ENCODE measurements around the gene INPP5D. TPM values are rescaled to one million over a fixed set of nuclear protein-coding genes. Genes with fewer than 3 reads are reported as not detected.

INPP5D gene
- total and polyA plus RNA-seq, 2 of the 13 experiments (the other 11 are each of a cell fraction or from before 2014, with no cell fraction given) = 16.7 to 18.0 TPM

DNA sequence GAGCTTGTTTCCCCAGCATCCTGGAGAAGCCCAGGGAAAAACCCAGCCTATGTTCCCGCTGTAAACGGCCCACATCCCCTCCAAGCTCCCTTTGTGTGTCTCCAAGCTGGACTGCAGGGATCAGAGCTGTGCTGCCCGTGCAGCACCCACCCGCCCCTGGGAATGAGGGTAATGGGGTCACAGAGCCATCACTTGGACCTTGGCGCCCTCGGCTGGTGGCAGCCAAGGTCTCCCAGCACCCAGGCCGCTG, 670 bp upstream of the INPP5D start (continued):
- TF ChIP-seq ZNF280D (CRISPR knock-in tag; IDR thresholded peaks at IDR 0.05) (no peak), TEAD2 (CRISPR knock-in tag; IDR thresholded peaks at IDR 0.05) (no peak), ZNF615 (CRISPR knock-in tag; IDR thresholded peaks at IDR 0.05; ENCODE audit: borderline replicate concordance) (no peak), ESRRA (CRISPR knock-in tag; IDR thresholded peaks at IDR 0.05; ENCODE audit: low read depth) (no peak; the same call in none of the 2 replicates), IRX3 (CRISPR knock-in tag; IDR thresholded peaks at IDR 0.05; ENCODE audit: borderline replicate concordance, low read depth) (no peak), HDAC2 (CRISPR knock-in tag; IDR thresholded peaks at IDR 0.05) (no peak; the same call in 1 of the 2 replicates), KLF9 (CRISPR knock-in tag; IDR thresholded peaks at IDR 0.05; ENCODE audit: low read depth) (no peak), ZNF343 (CRISPR knock-in tag; IDR thresholded peaks at IDR 0.05) (no peak), ARNT (IDR thresholded peaks at IDR 0.05) (no peak), DMTF1 (CRISPR knock-in tag; IDR thresholded peaks at IDR 0.05) (no peak), NR2C2 (CRISPR knock-in tag; IDR thresholded peaks at IDR 0.05; ENCODE audit: borderline replicate concordance) (peak; percentile 50; the same call in 1 of the 2 replicates), ZNF773 (CRISPR knock-in tag; IDR thresholded peaks at IDR 0.05; ENCODE audit: borderline replicate concordance) (no peak), RAD21 (CRISPR knock-in tag; IDR thresholded peaks at IDR 0.05) (peak; percentile 78), ZNF264 (CRISPR knock-in tag; IDR thresholded peaks at IDR 0.05) (no peak), ZNF570 (CRISPR knock-in tag; IDR thresholded peaks at IDR 0.05; ENCODE audit: borderline replicate concordance) (no peak), CBX1 (IDR thresholded peaks at IDR 0.05; ENCODE audit: low read depth) (no peak), ZBTB20 (CRISPR knock-in tag; IDR thresholded peaks at IDR 0.05; ENCODE audit: borderline replicate concordance, low read depth) (no peak), ZMAT3 (CRISPR knock-in tag; conservative IDR thresholded peaks at IDR 0.05) (no peak), NRL (CRISPR knock-in tag; IDR thresholded peaks at IDR 0.05; ENCODE audit: borderline replicate concordance) (no peak), ZFP91 (CRISPR knock-in tag; IDR thresholded peaks at IDR 0.05; ENCODE audit: borderline replicate concordance) (no peak), SOX5 (CRISPR knock-in tag; IDR thresholded peaks at IDR 0.05; ENCODE audit: borderline replicate concordance) (peak; percentile 12; the same call in 1 of the 2 replicates), ZNF672 (CRISPR knock-in tag; IDR thresholded peaks at IDR 0.05) (no peak), THAP8 (CRISPR knock-in tag; IDR thresholded peaks at IDR 0.05; ENCODE audit: borderline replicate concordance) (no peak)
- TF ChIP-seq, protein P1, sequence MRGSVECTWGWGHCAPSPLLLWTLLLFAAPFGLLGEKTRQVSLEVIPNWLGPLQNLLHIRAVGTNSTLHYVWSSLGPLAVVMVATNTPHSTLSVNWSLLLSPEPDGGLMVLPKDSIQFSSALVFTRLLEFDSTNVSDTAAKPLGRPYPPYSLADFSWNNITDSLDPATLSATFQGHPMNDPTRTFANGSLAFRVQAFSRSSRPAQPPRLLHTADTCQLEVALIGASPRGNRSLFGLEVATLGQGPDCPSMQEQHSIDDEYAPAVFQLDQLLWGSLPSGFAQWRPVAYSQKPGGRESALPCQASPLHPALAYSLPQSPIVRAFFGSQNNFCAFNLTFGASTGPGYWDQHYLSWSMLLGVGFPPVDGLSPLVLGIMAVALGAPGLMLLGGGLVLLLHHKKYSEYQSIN (CRISPR knock-in tag; IDR thresholded peaks at IDR 0.05; ENCODE audit: borderline replicate concordance) = no peak
